ENCODE measurements around the gene ZNF598. TPM values are rescaled to one million over a fixed set of nuclear protein-coding genes. Genes with fewer than 3 reads are reported as not detected.

Gene ZNF598
- total RNA-seq, 2 donors from 2014 or later, result 65.8 to 68.5 TPM

DNA sequence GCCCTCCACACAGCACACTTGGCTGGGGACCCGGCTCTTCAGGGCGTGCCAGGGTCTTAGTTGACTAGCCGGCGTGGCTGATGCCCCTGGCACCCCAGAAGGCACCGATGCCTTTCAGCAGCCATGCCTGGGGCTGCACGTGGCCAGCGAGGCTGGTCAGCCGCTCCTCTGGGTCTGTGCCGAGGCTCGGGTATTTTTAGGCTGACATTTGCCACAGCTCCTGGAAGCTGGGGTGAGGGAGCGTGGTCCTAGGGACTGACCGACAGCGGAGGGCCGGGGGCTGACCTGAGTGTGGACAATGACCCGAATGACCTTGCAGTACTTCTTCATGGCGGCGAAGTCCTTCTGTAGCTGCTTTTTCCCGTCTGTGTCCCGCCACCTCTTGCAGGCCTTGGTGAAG is 59.1 kb downstream of the ZNF598 start:
- no peak overlapping the region for H3K27ac ChIP-seq
- DNase-seq (ENCODE audit: low spot score), result no peak
- TF ChIP-seq, protein P1, sequence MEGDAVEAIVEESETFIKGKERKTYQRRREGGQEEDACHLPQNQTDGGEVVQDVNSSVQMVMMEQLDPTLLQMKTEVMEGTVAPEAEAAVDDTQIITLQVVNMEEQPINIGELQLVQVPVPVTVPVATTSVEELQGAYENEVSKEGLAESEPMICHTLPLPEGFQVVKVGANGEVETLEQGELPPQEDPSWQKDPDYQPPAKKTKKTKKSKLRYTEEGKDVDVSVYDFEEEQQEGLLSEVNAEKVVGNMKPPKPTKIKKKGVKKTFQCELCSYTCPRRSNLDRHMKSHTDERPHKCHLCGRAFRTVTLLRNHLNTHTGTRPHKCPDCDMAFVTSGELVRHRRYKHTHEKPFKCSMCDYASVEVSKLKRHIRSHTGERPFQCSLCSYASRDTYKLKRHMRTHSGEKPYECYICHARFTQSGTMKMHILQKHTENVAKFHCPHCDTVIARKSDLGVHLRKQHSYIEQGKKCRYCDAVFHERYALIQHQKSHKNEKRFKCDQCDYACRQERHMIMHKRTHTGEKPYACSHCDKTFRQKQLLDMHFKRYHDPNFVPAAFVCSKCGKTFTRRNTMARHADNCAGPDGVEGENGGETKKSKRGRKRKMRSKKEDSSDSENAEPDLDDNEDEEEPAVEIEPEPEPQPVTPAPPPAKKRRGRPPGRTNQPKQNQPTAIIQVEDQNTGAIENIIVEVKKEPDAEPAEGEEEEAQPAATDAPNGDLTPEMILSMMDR (IDR thresholded peaks at IDR 0.05), result no peak
- no peaks in the 10 kb centered on the region for H3K27me3 ChIP-seq (replicated peaks; ENCODE audit: insufficient read depth)
- no peaks in the 10 kb centered on the region for H3K9me3 ChIP-seq
- no peak for ATAC-seq (ENCODE audit: insufficient number of reproducible peaks, low FRiP score, low read depth)
- no peak overlapping the region for H3K4me3 ChIP-seq
- H3K4me1 ChIP-seq (ENCODE audit: control insufficient read depth in 1 of 2, low read depth in 2 of 2), result no peaks in the 10 kb centered on the region
- H3K36me3 ChIP-seq, result no peaks in the 10 kb centered on the region

DNA sequence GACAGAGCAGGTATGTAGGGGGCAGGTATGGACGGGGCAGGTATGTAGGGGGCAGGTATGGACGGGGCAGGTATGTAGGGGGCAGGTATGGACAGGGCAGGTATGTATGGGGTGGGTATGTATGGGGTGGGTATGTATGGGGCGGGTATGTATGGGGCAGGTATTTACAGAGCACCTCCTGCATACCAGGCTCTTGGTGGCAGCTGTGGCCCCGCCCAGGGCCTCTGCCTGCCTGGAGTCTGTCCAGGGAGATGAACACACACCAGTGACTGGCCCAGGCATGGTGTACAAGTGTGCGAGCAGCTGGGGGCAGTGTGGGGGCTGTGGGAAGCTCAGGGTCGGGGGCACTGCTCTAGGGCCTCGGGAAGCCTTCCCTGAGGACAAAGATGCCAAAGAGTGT is 59.6 kb downstream of the ZNF598 start:
- H3K27ac ChIP-seq, result no peak overlapping the region
- ATAC-seq (ENCODE audit: insufficient number of reproducible peaks, low FRiP score, low read depth), result no peak
- no peaks in the 10 kb centered on the region for H3K9me3 ChIP-seq
- TF ChIP-seq, protein P1 (IDR thresholded peaks at IDR 0.05), result no peak
- H3K4me1 ChIP-seq (ENCODE audit: control insufficient read depth in 1 of 2, low read depth in 2 of 2), result no peaks in the 10 kb centered on the region
- no peaks in the 10 kb centered on the region for H3K36me3 ChIP-seq
- no peaks in the 10 kb centered on the region for H3K27me3 ChIP-seq (replicated peaks; ENCODE audit: insufficient read depth)
- DNase-seq (ENCODE audit: low spot score), result no peak
- H3K4me3 ChIP-seq, result no peak overlapping the region

DNA sequence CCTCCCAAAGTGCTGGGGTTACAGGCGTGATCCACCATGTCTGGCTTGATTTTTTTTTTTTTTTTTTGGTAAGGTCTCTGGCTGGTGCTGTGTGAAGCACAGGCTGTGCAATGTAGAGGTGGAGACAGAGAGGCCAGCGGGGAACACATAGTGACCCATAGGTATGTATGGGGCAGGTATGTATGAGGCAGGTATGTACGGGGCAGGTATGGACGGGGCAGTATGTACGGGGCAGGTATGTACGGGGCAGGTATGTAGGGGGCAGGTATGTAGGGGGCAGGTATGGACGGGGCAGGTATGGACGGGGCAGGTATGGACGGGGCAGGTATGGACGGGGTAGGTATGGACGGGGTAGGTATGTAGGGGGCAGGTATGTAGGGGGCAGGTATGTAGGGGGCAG is 60.1 kb downstream of the ZNF598 start:
- Histone ChIP-seq H3K27ac (no peak overlapping the region), H3K4me3 (no peak overlapping the region), H3K9me3 (no peaks in the 10 kb centered on the region), H3K27me3 (replicated peaks; ENCODE audit: insufficient read depth) (no peaks in the 10 kb centered on the region), H3K4me1 (ENCODE audit: control insufficient read depth in 1 of 2, low read depth in 2 of 2) (no peaks in the 10 kb centered on the region), H3K36me3 (no peaks in the 10 kb centered on the region)
- ATAC-seq (ENCODE audit: insufficient number of reproducible peaks, low FRiP score, low read depth), result no peak
- TF ChIP-seq, protein P1 (IDR thresholded peaks at IDR 0.05), result no peak
- DNase-seq (ENCODE audit: low spot score), result no peak

Other genes with a start within 250 kb of the ZNF598 start
- gene NME3, start 238.3 kb downstream of the ZNF598 start, total RNA-seq, result 100 to 1,000 TPM in 1 of 2 donors, 10 to 100 TPM in 1; 68.1 to 165 TPM
- 10 to 100 TPM; 23.4 to 29.2 TPM for gene EME2, start 237.0 kb downstream of the ZNF598 start, total RNA-seq
- gene MRPS34, start 236.7 kb downstream of the ZNF598 start, total RNA-seq, result 10 to 100 TPM; 36.9 to 48.3 TPM
- gene SPSB3, start 227.2 kb downstream of the ZNF598 start, total RNA-seq, result 10 to 100 TPM; 60.9 to 79.3 TPM
- gene NUBP2, start 226.9 kb downstream of the ZNF598 start, total RNA-seq, result 10 to 100 TPM; 64.6 to 68.5 TPM
- gene IGFALS, start 216.1 kb downstream of the ZNF598 start, total RNA-seq, result under 1 TPM; 0.28 to 0.54 TPM
- 100 to 1,000 TPM in 1 of 2 donors, 10 to 100 TPM in 1; 99.8 to 183 TPM for gene HAGH, start 183.0 kb downstream of the ZNF598 start, total RNA-seq
- 10 to 100 TPM; 14.4 to 17.5 TPM for gene FAHD1, start 182.6 kb downstream of the ZNF598 start, total RNA-seq
- gene MEIOB, start 137.7 kb downstream of the ZNF598 start, total RNA-seq, result not detected
- not detected for gene HS3ST6, start 91.4 kb downstream of the ZNF598 start, total RNA-seq
- gene MSRB1, start 66.6 kb downstream of the ZNF598 start, total RNA-seq, result 10 to 100 TPM; 21.2 to 37.6 TPM
- not detected for gene RPL3L, start 55.1 kb downstream of the ZNF598 start, total RNA-seq
- 100 to 1,000 TPM; 108 to 197 TPM for gene NDUFB10, start 50.3 kb downstream of the ZNF598 start, total RNA-seq
- 100 to 1,000 TPM; 702 to 834 TPM for gene RPS2, start 45.0 kb downstream of the ZNF598 start, total RNA-seq
- gene RNF151, start 43.0 kb downstream of the ZNF598 start, total RNA-seq, result not detected
- gene TBL3, start 37.8 kb downstream of the ZNF598 start, total RNA-seq, result 10 to 100 TPM; 22.2 to 44.8 TPM
- not detected for gene NOXO1, start 28.4 kb downstream of the ZNF598 start, total RNA-seq
- 10 to 100 TPM; 12.4 to 14.6 TPM for gene GFER, start 25.6 kb downstream of the ZNF598 start, total RNA-seq
- 1 to 10 TPM in 1 of 2 donors, under 1 TPM in 1; 0.49 to 1.5 TPM for gene SYNGR3, start 19.9 kb downstream of the ZNF598 start, total RNA-seq
- not detected for gene NPW, start 10.0 kb upstream of the ZNF598 start, total RNA-seq
- gene NHERF2, start 17.1 kb upstream of the ZNF598 start, total RNA-seq, result 10 to 100 TPM; 66.0 to 84.1 TPM
- gene NTHL1, start 38.0 kb upstream of the ZNF598 start, total RNA-seq, result 10 to 100 TPM in 1 of 2 donors, 1 to 10 TPM in 1; 7.7 to 13.4 TPM
- 100 to 1,000 TPM; 112 to 123 TPM for gene TSC2, start 38.2 kb upstream of the ZNF598 start, total RNA-seq
- 1,000 to 10,000 TPM in 1 of 2 donors, 100 to 1,000 TPM in 1; 838 to 1,071 TPM for gene PKD1, start 126.1 kb upstream of the ZNF598 start, total RNA-seq
- gene RAB26, start 138.8 kb upstream of the ZNF598 start, total RNA-seq, result not detected
- 10 to 100 TPM; 34.1 to 54.8 TPM for gene TRAF7, start 146.0 kb upstream of the ZNF598 start, total RNA-seq
- not detected for gene CASKIN1, start 186.8 kb upstream of the ZNF598 start, total RNA-seq
- 10 to 100 TPM; 13.7 to 47.7 TPM for gene MLST8, start 195.6 kb upstream of the ZNF598 start, total RNA-seq
- gene BRICD5, start 201.0 kb upstream of the ZNF598 start, total RNA-seq, result 10 to 100 TPM; 11.4 to 43.1 TPM
- 10 to 100 TPM in 1 of 2 donors, 1 to 10 TPM in 1; 9.1 to 19.5 TPM for gene PGP, start 205.0 kb upstream of the ZNF598 start, total RNA-seq
- gene E4F1, start 213.8 kb upstream of the ZNF598 start, total RNA-seq, result 10 to 100 TPM; 44.0 to 50.2 TPM
- gene DNASE1L2, start 226.6 kb upstream of the ZNF598 start, total RNA-seq, result 10 to 100 TPM in 1 of 2 donors, 1 to 10 TPM in 1; 2.3 to 10.7 TPM
- gene ECI1, start 241.8 kb upstream of the ZNF598 start, total RNA-seq, result 10 to 100 TPM; 29.3 to 39.1 TPM